Suppressor macrophage treated with lipopolysaccharide for 4 hours (primary cell): Measurements from ENCODE around the gene MACROD1.

Experiments
- DNase-seq: peaks from one replicate; pipeline ENCODE4 v3.0.0-alpha.2; 2020

The MACROD1 gene

GRCh38 chr11:64090806-64091516 is 75.0 kb downstream of the MACROD1 start:
- DNase-seq, result peak; percentile 49

GRCh38 chr11:64089915-64090805 is 75.8 kb downstream of the MACROD1 start:
- DNase-seq, result peak; percentile 5

GRCh38 chr11:64089493-64089892 is 76.4 kb downstream of the MACROD1 start:
- DNase-seq, result no peak

DNA sequence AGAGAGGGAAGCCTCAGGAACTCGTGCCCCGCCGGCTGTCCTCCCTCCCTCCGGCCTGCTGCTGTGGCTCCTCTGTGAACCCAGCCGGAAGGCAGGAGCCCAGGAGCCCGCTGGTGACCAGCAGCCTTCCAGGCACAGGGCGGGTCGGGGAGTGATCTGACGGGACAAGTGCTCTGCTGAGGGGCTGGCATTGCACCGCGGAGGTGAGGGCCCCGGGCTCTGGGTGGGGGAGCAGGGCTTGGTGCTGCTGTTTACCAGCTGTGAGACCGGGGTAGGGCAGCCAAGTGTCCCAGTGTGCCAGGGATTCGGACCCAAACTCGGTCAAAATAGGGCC is 76.9 kb downstream of the MACROD1 start:
- no peak for DNase-seq

GRCh38 chr11:64088162-64089026 is 77.5 kb downstream of the MACROD1 start:
- DNase-seq, result no peak

- DNase-seq, result no peak
Measured at GRCh38 chr11:64086258-64087123, 79.4 kb downstream of the MACROD1 start.

GRCh38 chr11:64085906-64086257 is 80.0 kb downstream of the MACROD1 start:
- no peak for DNase-seq

DNA sequence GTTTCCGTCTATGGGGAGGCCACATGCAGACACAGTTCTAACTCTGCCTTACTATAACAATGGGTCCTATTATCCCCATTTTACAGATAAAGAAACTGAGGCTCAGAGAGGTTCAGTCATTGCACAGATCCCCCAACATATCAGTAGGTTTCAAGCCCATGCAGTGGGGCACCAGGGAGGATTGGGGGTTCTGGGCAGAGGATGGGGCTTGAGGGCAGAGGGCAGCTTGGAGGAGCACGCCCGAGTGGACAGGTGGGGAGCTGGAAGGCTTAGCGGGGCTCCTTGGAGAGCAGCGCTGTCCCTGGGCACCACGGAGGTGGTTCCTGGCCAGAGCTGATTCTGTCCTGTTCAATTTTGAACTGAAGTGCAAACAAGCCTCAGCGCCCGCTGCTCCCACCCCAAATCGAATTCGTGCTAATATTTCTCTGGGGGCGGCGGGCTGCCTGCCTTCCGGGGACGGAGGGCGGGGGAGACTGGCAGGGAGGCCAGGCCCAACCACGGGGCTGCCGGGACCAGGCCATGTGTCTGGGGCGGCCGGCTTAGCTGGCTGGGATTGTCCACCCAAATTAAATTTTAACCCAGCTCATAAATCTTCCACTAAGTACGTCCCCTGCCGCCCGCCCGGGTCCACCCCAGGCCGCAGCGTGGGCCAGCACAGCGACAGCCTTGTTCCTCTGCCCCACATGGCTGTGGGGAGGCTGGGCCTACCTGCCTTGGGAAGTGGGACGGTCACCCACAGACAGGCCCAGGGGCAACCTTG is 80.8 kb downstream of the MACROD1 start:
- no peak for DNase-seq

GRCh38 chr11:64084146-64084950 is 81.6 kb downstream of the MACROD1 start:
- DNase-seq, result no peak

- no peak for DNase-seq
Measured at GRCh38 chr11:64083398-64084080, 82.4 kb downstream of the MACROD1 start.

DNA sequence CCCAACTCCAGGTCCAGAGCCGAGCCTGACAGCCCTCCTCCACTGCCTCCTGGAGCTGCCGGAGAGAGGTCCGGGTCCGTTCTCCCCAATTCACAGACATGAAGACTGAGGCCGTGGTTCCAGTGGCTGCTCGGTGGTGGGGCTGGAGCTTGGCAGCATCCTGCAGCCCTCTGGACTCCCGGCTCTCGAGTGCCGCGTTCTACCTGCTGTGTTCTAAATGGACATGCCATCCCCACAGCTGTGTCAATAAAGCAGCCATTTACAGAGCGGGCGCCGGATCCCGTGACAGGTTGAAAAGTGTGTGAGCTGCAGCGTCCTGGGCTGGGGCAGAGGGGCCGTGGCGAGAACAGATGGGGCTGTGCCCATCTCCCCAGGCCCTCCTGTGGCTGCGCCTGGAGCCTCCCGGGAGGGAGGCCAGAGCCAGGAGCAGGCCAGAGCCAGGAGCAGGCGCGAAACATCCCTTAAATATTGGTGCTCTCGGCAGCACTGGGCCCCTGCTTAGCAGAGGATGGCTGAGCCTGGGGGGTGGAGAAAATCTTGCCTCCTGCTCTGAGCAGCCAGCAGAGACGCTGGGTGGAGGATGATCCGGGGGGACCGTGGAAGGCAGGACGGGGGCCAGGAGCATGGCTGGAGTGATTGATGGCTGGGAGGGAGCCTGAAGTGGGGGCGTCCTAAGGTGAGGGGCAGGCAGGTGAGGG is 84.0 kb downstream of the MACROD1 start:
- DNase-seq, result no peak

DNA sequence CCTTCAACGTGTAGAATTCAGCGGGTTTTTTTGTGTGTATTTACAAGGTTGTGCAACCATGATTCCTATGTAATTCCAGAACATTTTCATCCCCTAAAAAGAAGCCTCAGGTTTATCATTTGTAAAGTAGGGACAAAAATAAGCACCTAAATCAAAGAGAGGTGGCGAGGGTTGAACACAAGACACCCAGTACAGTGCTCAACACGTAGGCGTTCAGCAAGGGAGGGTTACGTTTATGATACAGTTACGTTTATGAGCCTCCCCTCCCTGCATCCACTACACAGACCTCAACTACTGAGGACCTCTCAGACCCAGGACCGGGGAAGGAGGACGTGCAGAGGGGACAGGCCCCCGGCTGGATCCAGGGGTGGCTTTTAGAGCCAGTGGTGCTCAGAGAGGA is 85.5 kb downstream of the MACROD1 start:
- no peak for DNase-seq

- DNase-seq, result no peak
Measured at GRCh38 chr11:64078905-64079304, 87.0 kb downstream of the MACROD1 start.

GRCh38 chr11:64078284-64078683 is 87.6 kb downstream of the MACROD1 start:
- no peak for DNase-seq

DNA sequence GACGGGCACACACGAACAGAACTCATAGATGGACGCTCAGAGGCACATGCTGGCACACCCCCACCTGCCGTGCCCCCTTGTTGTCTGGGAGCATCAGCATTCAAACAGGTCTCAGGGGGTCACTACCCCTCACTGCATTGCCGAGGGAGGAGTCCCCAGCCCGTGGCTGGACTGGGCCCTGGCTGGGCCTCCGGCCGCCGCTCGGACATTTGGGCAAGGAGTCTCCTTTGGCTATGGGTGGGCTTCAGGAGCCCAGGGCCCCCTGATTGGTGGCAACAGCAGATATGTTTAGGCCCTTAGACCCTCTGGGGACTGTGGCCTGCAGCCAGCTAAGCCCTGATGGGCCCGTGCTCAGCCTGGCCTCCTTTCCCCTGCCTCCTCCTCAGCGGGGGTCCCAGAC is 88.3 kb downstream of the MACROD1 start:
- DNase-seq, result no peak

DNA sequence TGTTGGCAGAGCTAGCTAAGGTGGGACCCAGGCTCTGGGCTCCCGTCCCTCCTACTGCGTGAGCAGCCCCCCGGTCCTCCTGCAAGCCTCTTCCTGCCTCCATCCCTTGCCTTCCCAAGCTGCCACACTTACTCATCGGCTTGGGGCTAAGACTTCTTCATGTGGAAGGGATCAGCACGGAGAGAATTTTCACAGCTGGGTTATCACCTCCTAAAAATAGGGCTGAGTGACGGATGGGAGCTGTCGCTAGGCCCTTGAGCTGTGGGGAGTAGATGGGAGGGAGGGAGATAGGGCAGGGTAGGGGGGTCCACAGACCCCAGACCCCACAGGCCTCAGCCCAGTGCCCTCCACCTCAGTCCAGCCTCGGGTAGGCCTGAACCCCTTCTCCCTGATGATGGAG is 89.2 kb downstream of the MACROD1 start:
- no peak for DNase-seq

DNA sequence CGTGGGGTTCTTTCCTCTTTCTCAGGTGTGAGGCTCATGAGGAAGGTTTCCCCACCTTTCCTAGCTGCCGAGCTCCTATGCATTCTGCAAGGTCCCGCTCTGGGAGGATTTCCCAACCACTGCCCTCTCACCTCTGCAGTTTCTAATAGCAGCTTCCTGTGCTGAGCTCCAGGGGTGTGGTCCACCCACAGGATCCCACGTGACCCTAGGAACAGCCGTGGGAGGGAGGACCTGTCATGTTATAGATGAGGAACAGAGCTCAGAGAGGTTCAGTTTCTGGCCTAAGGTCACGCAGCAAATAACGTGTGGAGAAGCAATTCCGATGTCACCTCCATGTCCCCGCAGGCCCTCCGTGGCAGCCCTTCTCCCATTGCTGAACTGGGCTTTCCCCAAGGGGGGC is 91.7 kb downstream of the MACROD1 start:
- peak; percentile 48 for DNase-seq

DNA sequence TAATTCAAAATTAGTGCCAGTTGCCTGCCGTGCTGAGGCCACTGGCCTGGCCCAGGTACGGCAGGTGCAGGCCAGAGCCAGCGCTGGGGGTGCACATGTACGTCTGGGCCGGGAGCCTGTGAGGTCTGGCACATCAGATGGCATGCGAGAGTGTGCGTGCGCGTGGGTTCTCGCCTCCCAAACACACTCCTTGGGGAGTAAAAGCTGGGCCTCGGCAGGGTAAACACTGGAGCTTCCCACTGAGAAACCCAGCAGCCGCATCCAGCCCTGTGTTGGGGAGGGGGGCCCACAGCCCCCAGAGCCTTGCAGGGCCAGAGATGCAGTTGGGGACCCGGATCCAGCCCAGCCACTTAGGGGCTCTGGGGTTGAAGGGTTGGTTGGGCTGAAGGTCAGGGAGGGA is 92.4 kb downstream of the MACROD1 start:
- DNase-seq, result no peak

- no peak for DNase-seq
Measured at GRCh38 chr11:64072871-64073270, 93.0 kb downstream of the MACROD1 start.

DNA sequence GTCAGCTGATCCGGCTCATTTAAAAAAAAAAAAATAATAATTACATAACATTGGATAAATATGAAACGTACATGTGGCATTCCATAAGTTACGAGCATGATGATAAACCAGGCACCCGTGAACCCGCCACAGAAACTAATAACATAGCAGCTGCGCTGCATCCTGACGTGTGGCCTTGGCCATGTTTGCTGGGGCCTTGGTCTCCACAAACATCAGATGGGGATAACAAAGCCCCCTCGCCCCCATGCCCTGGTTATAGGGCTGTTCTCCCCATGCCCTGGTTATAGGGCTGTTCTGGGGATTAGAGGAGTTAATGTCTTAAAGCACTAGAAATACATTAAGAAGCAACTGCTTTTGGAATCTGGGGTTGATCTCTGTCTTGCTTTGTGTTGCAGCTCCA is 93.5 kb downstream of the MACROD1 start:
- DNase-seq, result no peak
